HG02884 (cell line): ENCODE results near the gene DAPK1.

Source experiments
- ATAC-seq: cut with Tn5 transposase; IDR thresholded peaks from one replicate; pipeline ENCODE4 v1.9.1; 2021; ENCODE audit warnings: mild to moderate bottlenecking, moderate library complexity; ENCODE audit not compliant: unreplicated experiment

Gene DAPK1

GRCh38 chr9:87704342-87704741, 206.7 kb downstream of the DAPK1 start:
- ATAC-seq = no peak

GRCh38 chr9:87706066-87706739, 208.5 kb downstream of the DAPK1 start:
- ATAC-seq = no peak

- ATAC-seq = no peak
Observed at GRCh38 chr9:87707805-87708506, 210.3 kb downstream of the DAPK1 start.

- ATAC-seq = no peak
Observed at GRCh38 chr9:87708546-87708945, 210.9 kb downstream of the DAPK1 start.

GRCh38 chr9:87708986-87709728, 211.5 kb downstream of the DAPK1 start:
- no peak for ATAC-seq

- ATAC-seq = no peak
Observed at GRCh38 chr9:87710443-87710842, 212.8 kb downstream of the DAPK1 start.

GRCh38 chr9:87711857-87712800, 214.5 kb downstream of the DAPK1 start:
- ATAC-seq = no peak

GRCh38 chr9:87712801-87713277, 215.2 kb downstream of the DAPK1 start:
- ATAC-seq = no peak

GRCh38 chr9:87713278-87713987, 215.8 kb downstream of the DAPK1 start:
- no peak for ATAC-seq

GRCh38 chr9:87713988-87714330, 216.3 kb downstream of the DAPK1 start:
- ATAC-seq = no peak

- ATAC-seq = no peak
Observed at GRCh38 chr9:87714819-87715218, 217.2 kb downstream of the DAPK1 start.

GRCh38 chr9:87716141-87716540, 218.5 kb downstream of the DAPK1 start:
- ATAC-seq = no peak

- ATAC-seq = no peak
Observed at GRCh38 chr9:87717456-87717855, 219.8 kb downstream of the DAPK1 start.

GRCh38 chr9:87718231-87718630, 220.6 kb downstream of the DAPK1 start:
- no peak for ATAC-seq

GRCh38 chr9:87718852-87719612, 221.4 kb downstream of the DAPK1 start:
- ATAC-seq = no peak

GRCh38 chr9:87720173-87720572, 222.5 kb downstream of the DAPK1 start:
- no peak for ATAC-seq

GRCh38 chr9:87722393-87723088, 224.9 kb downstream of the DAPK1 start:
- no peak for ATAC-seq

- ATAC-seq = no peak
Observed at GRCh38 chr9:87725356-87725899, 227.8 kb downstream of the DAPK1 start.
